WERI-Rb-1 (cell line): ENCODE results near the gene RHBG.

Experiments
- DNase-seq: peaks from one replicate; pipeline ENCODE4 v3.0.0-alpha.2; 2020
- H3K27ac ChIP-seq: fragments of 250-450 bp; sonication (Bioruptor Pico); 2 replicates; pipeline ENCODE4 v1.5.1; 2020; ENCODE audit warnings: mild to moderate bottlenecking, moderate library complexity
- H3K27me3 ChIP-seq: fragments of 250-450 bp; sonication (Bioruptor Pico); 2 replicates; pipeline ENCODE4 v1.5.1; 2021; ENCODE audit warnings: mild to moderate bottlenecking, low read depth, moderate library complexity; ENCODE audit not compliant: insufficient read depth, severe bottlenecking
- H3K36me3 ChIP-seq: fragments of 250-450 bp; sonication (Bioruptor Pico); 2 replicates; pipeline ENCODE4 v1.5.1; 2020; ENCODE audit warnings: mild to moderate bottlenecking, moderate library complexity
- H3K4me3 ChIP-seq: 2 replicates; pipeline ENCODE4 v1.5.1; 2011; ENCODE audit warnings: low read depth, mild to moderate bottlenecking, control low read depth, low read length
- H3K9me3 ChIP-seq: fragments of 250-450 bp; sonication (Bioruptor Pico); 2 replicates; pipeline ENCODE4 v1.5.1; 2021; ENCODE audit warnings: mild to moderate bottlenecking, moderate library complexity; ENCODE audit not compliant: severe bottlenecking
- CTCF ChIP-seq: IDR thresholded peaks from 2 replicates; pipeline ENCODE4 v1.5.1; 2011; ENCODE audit warnings: low read depth, mild to moderate bottlenecking, control low read depth, inconsistent platforms, low read length

The RHBG gene

GRCh38 chr1:156410238-156410637 lies 41.2 kb downstream of the RHBG start:
- TF ChIP-seq CTCF = no peak
- H3K27me3 ChIP-seq = peaks cover 35% of the 10 kb centered on the region
- DNase-seq = no peak
- H3K36me3 ChIP-seq = no peaks in the 10 kb centered on the region
- no peak overlapping the region for H3K27ac ChIP-seq
- H3K4me3 ChIP-seq = no peak overlapping the region
- no peaks in the 10 kb centered on the region for H3K9me3 ChIP-seq

GRCh38 chr1:156410740-156411139 lies 41.7 kb downstream of the RHBG start:
- H3K27me3 ChIP-seq = peaks cover 31% of the 10 kb centered on the region
- no peak overlapping the region for H3K4me3 ChIP-seq
- H3K36me3 ChIP-seq = no peaks in the 10 kb centered on the region
- no peaks in the 10 kb centered on the region for H3K9me3 ChIP-seq
- DNase-seq = no peak
- H3K27ac ChIP-seq = no peak overlapping the region
- TF ChIP-seq CTCF = no peak

- H3K4me3 ChIP-seq = no peak overlapping the region
- peaks cover 31% of the 10 kb centered on the region for H3K27me3 ChIP-seq
Measured at GRCh38 chr1:156412653-156413321, 43.8 kb downstream of the RHBG start.

GRCh38 chr1:156413391-156414246 lies 44.6 kb downstream of the RHBG start:
- H3K27ac ChIP-seq = no peak overlapping the region
- H3K36me3 ChIP-seq = no peaks in the 10 kb centered on the region
- H3K4me3 ChIP-seq = no peak overlapping the region
- no peak for DNase-seq
- TF ChIP-seq CTCF = no peak
- peaks cover 32% of the 10 kb centered on the region for H3K27me3 ChIP-seq
- no peaks in the 10 kb centered on the region for H3K9me3 ChIP-seq

More at GRCh38 chr1:156412653-156413321, 43.8 kb downstream of the RHBG start:
- Histone ChIP-seq H3K36me3 (no peaks in the 10 kb centered on the region), H3K27ac (no peak overlapping the region), H3K9me3 (no peaks in the 10 kb centered on the region)
- no peak for DNase-seq
- no peak for TF ChIP-seq CTCF

GRCh38 chr1:156414461-156415064 lies 45.6 kb downstream of the RHBG start:
- Histone ChIP-seq H3K27me3 (peaks cover 42% of the 10 kb centered on the region), H3K9me3 (no peaks in the 10 kb centered on the region), H3K4me3 (no peak overlapping the region), H3K27ac (no peak overlapping the region), H3K36me3 (no peaks in the 10 kb centered on the region)
- DNase-seq = no peak
- TF ChIP-seq CTCF = no peak
